ENCODE data around the gene AMER2. TPM values are rescaled to one million over a fixed set of nuclear protein-coding genes. Genes with fewer than 3 reads are reported as not detected.

The AMER2 gene
- total RNA-seq, 4 donors from 2014 or later, result not detected

DNA sequence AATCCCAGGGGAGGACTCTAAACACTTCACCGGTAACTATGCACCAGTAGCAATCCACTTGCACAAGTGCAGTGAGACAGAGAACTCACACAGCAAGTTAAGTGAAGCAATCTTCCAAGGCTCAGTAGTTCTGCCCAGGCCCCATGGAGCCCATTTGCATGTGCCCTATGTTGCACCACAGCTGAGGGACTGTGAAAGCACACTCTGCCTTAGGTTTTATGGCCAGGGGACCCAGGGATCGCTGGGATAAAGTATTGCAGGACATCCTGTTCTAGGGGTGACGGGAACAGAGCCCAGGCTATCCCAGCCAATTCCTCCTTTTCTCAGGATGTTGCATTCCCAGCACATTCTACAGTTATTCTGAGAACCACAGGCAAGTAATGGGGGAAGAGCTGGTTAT lies 6.0 kb upstream of the AMER2 start:
- Histone ChIP-seq H3K9me3 (no peaks in the 10 kb centered on the region), H3K36me3 (no peaks in the 10 kb centered on the region), H3K27me3 (peaks cover 0 to 79% (median 3%) of the 10 kb centered on the region in 4 donors), H3K4me3 (no peak overlapping the region), H3K4me1 (no peaks in the 10 kb centered on the region), H3K27ac (no peak overlapping the region)
- DNase-seq, result no peak
- WGBS, 2 donors, result 38 to 80% methylated on average over 1 to 2 of the region's 3 CpGs
- no peak for TF ChIP-seq POLR2A (IDR thresholded peaks at IDR 0.05)
- no peak for TF ChIP-seq CTCF (IDR thresholded peaks at IDR 0.05)
- intact Hi-C loops (cut with DNase I), result no loop called here

GRCh38 chr13:25177636-25178035 lies 5.5 kb upstream of the AMER2 start:
- Histone ChIP-seq H3K4me3 (no peak overlapping the region), H3K27ac (no peak overlapping the region), H3K9me3 (no peaks in the 10 kb centered on the region), H3K27me3 (peaks cover 0 to 79% (median 5%) of the 10 kb centered on the region in 4 donors), H3K4me1 (no peaks in the 10 kb centered on the region), H3K36me3 (no peaks in the 10 kb centered on the region)
- TF ChIP-seq CTCF (IDR thresholded peaks at IDR 0.05) (no peak), POLR2A (IDR thresholded peaks at IDR 0.05) (no peak)
- no peak for DNase-seq
- intact Hi-C loops (cut with DNase I), result no loop called here
- 85 to 86% methylated on average over 5 of the region's 5 CpGs for WGBS, 2 donors

DNA sequence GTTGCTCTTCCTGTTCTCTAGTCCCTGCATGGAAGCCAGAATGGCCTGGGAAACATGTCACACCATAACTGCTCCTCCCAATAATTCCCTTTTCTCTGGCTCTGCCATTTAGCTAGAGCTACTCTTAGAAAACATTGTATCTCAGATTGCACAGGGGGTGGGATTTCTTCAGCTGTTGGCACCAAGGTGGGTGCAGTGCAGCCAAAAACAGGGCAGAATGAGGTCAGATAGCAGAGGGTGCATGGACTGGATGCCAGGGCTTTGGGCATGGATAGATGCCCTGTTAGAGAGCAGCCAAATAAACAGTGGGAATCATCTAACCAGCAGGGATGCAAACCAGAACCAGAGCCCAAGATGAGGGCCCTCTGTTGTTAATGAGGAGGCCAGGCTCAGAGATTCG lies 4.9 kb upstream of the AMER2 start:
- Histone ChIP-seq H3K9me3 (no peaks in the 10 kb centered on the region), H3K4me1 (peaks cover 0 to 3% (median 0%) of the 10 kb centered on the region in 3 donors), H3K27ac (no peak overlapping the region), H3K36me3 (no peaks in the 10 kb centered on the region), H3K27me3 (peaks cover 5 to 81% (median 11%) of the 10 kb centered on the region in 4 donors), H3K4me3 (no peak overlapping the region)
- 0 to 15% methylated on average over 1 of the region's 1 CpG for WGBS, 2 donors
- no peak for DNase-seq
- intact Hi-C loops (cut with DNase I), result no loop called here
- TF ChIP-seq CTCF (IDR thresholded peaks at IDR 0.05), result no peak
- TF ChIP-seq POLR2A (IDR thresholded peaks at IDR 0.05), result no peak

DNA sequence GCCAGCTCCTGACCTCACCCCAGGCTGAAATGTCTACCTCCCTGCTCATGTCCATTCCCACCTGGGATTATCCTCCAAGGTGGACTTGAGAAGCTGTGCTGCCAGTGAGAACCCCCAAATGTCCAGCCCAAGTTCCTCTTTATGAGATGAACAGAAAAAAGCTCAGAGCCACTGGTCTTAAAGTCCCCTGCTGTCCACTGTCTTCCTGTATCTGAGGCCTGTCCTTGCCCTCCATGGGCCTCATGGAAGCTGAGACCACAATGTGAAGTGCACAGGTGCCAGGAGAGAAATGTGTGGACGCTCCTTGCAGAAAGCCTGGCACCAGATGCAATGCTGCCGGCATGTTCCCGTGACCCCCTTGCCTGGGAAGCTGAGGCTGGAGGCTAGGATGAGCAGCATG lies 3.3 kb upstream of the AMER2 start:
- Histone ChIP-seq H3K36me3 (no peaks in the 10 kb centered on the region), H3K9me3 (no peaks in the 10 kb centered on the region), H3K27me3 (peaks cover 15 to 93% (median 19%) of the 10 kb centered on the region in 4 donors), H3K27ac (no peak overlapping the region), H3K4me1 (peaks cover 8 to 19% (median 15%) of the 10 kb centered on the region in 3 donors), H3K4me3 (no peak overlapping the region)
- WGBS, 2 donors, result 87% methylated on average over 3 of the region's 3 CpGs; no CpG with 5 or more reads in 1 of the 2 donors
- no peak for TF ChIP-seq POLR2A (IDR thresholded peaks at IDR 0.05)
- no peak for DNase-seq
- intact Hi-C loops (cut with DNase I), result no loop called here

GRCh38 chr13:25175026-25175425 lies 2.9 kb upstream of the AMER2 start:
- DNase-seq, result no peak
- TF ChIP-seq CTCF (IDR thresholded peaks at IDR 0.05) (no peak), POLR2A (IDR thresholded peaks at IDR 0.05) (no peak)
- H3K27ac ChIP-seq, result no peak overlapping the region
- peaks cover 8 to 20% (median 16%) of the 10 kb centered on the region in 3 donors for H3K4me1 ChIP-seq
- no peaks in the 10 kb centered on the region for H3K9me3 ChIP-seq
- no peaks in the 10 kb centered on the region for H3K36me3 ChIP-seq
- intact Hi-C loops (cut with DNase I), result no loop called here
- WGBS, 2 donors, result 60 to 63% methylated on average over 8 to 9 of the region's 9 CpGs
- H3K4me3 ChIP-seq, result no peak overlapping the region
- peaks cover 15 to 93% (median 20%) of the 10 kb centered on the region in 4 donors for H3K27me3 ChIP-seq

GRCh38 chr13:25174304-25174703 lies 2.2 kb upstream of the AMER2 start:
- H3K36me3 ChIP-seq, result no peaks in the 10 kb centered on the region
- no peaks in the 10 kb centered on the region for H3K9me3 ChIP-seq
- TF ChIP-seq CTCF (IDR thresholded peaks at IDR 0.05), result no peak
- no peak for TF ChIP-seq POLR2A (IDR thresholded peaks at IDR 0.05)
- peaks cover 8 to 20% (median 16%) of the 10 kb centered on the region in 3 donors for H3K4me1 ChIP-seq
- intact Hi-C loops (cut with DNase I), result no loop called here
- no peak overlapping the region for H3K27ac ChIP-seq
- H3K27me3 ChIP-seq, result peaks cover 15 to 93% (median 20%) of the 10 kb centered on the region in 4 donors
- no peak for DNase-seq
- no peak overlapping the region for H3K4me3 ChIP-seq
- 59 to 66% methylated on average over 4 of the region's 4 CpGs for WGBS, 2 donors

Measured in esophagus squamous epithelium (tissue), 5 donors.